ENCODE measurements around the gene GBE1.
"Not testable (repeated sequence)": the region's sequence is repeated elsewhere in the genome, so short reads cannot be mapped to it uniquely, and the experiment has no call there.

GBE1 gene

GRCh38 chr3:81749265-81749664 is 12.2 kb downstream of the GBE1 start:
- Histone ChIP-seq H3K27me3 (ENCODE audit: control insufficient read depth, insufficient read depth, low read length) (no peaks in the 10 kb centered on the region), H3K36me3 (ENCODE audit: control insufficient read depth, low read depth, low read length) (no peaks in the 10 kb centered on the region)

GRCh38 chr3:81747280-81747679 is 14.2 kb downstream of the GBE1 start:
- H3K4me3 ChIP-seq (ENCODE audit: low read length); H3K4me1 ChIP-seq (ENCODE audit: control insufficient read depth, low read depth, low read length); H3K36me3 ChIP-seq (ENCODE audit: control insufficient read depth, low read depth, low read length); H3K9me3 ChIP-seq (ENCODE audit: control insufficient read depth, low read depth, low read length); H3K9ac ChIP-seq (ENCODE audit: low read length); H3K27me3 ChIP-seq (ENCODE audit: control insufficient read depth, insufficient read depth, low read length); H3K27ac ChIP-seq (ENCODE audit: low read length): not testable (repeated sequence)

More at GRCh38 chr3:81749265-81749664, 12.2 kb downstream of the GBE1 start:
- H3K27ac ChIP-seq (ENCODE audit: low read length): no peak overlapping the region
- no peak overlapping the region for H3K9ac ChIP-seq (ENCODE audit: low read length)
- H3K4me1 ChIP-seq (ENCODE audit: control insufficient read depth, low read depth, low read length): peaks cover 7% of the 10 kb centered on the region
- peaks cover 2% of the 10 kb centered on the region for H3K9me3 ChIP-seq (ENCODE audit: control insufficient read depth, low read depth, low read length)
- no peak overlapping the region for H3K4me3 ChIP-seq (ENCODE audit: low read length)

GRCh38 chr3:81744366-81744765 is 17.1 kb downstream of the GBE1 start:
- Histone ChIP-seq H3K9me3 (ENCODE audit: control insufficient read depth, low read depth, low read length) (no peaks in the 10 kb centered on the region), H3K27me3 (ENCODE audit: control insufficient read depth, insufficient read depth, low read length) (no peaks in the 10 kb centered on the region), H3K4me1 (ENCODE audit: control insufficient read depth, low read depth, low read length) (peaks cover 2% of the 10 kb centered on the region), H3K36me3 (ENCODE audit: control insufficient read depth, low read depth, low read length) (no peaks in the 10 kb centered on the region), H3K9ac (ENCODE audit: low read length) (no peak overlapping the region), H3K4me3 (ENCODE audit: low read length) (no peak overlapping the region), H3K27ac (ENCODE audit: low read length) (no peak overlapping the region)

GRCh38 chr3:81743096-81744025 is 18.1 kb downstream of the GBE1 start:
- Histone ChIP-seq H3K9me3 (ENCODE audit: control insufficient read depth, low read depth, low read length) (no peaks in the 10 kb centered on the region), H3K27me3 (ENCODE audit: control insufficient read depth, insufficient read depth, low read length) (no peaks in the 10 kb centered on the region), H3K9ac (ENCODE audit: low read length) (no peak overlapping the region), H3K4me3 (ENCODE audit: low read length) (no peak overlapping the region), H3K36me3 (ENCODE audit: control insufficient read depth, low read depth, low read length) (no peaks in the 10 kb centered on the region), H3K27ac (ENCODE audit: low read length) (no peak overlapping the region), H3K4me1 (ENCODE audit: control insufficient read depth, low read depth, low read length) (no peaks in the 10 kb centered on the region)

- Histone ChIP-seq H3K9ac (ENCODE audit: low read length) (no peak overlapping the region), H3K27me3 (ENCODE audit: control insufficient read depth, insufficient read depth, low read length) (no peaks in the 10 kb centered on the region), H3K4me1 (ENCODE audit: control insufficient read depth, low read depth, low read length) (no peaks in the 10 kb centered on the region), H3K36me3 (ENCODE audit: control insufficient read depth, low read depth, low read length) (no peaks in the 10 kb centered on the region), H3K4me3 (ENCODE audit: low read length) (no peak overlapping the region), H3K27ac (ENCODE audit: low read length) (no peak overlapping the region), H3K9me3 (ENCODE audit: control insufficient read depth, low read depth, low read length) (no peaks in the 10 kb centered on the region)
These were observed 18.9 kb downstream of the GBE1 start for GRCh38 chr3:81742581-81742980.

- no peaks in the 10 kb centered on the region for H3K9me3 ChIP-seq (ENCODE audit: control insufficient read depth, low read depth, low read length)
- H3K27ac ChIP-seq (ENCODE audit: low read length): no peak overlapping the region
- H3K27me3 ChIP-seq (ENCODE audit: control insufficient read depth, insufficient read depth, low read length): no peaks in the 10 kb centered on the region
- no peak overlapping the region for H3K9ac ChIP-seq (ENCODE audit: low read length)
- no peaks in the 10 kb centered on the region for H3K36me3 ChIP-seq (ENCODE audit: control insufficient read depth, low read depth, low read length)
- no peaks in the 10 kb centered on the region for H3K4me1 ChIP-seq (ENCODE audit: control insufficient read depth, low read depth, low read length)
- no peak overlapping the region for H3K4me3 ChIP-seq (ENCODE audit: low read length)
These were observed 20.2 kb downstream of the GBE1 start for GRCh38 chr3:81741216-81741615.

GRCh38 chr3:81740731-81741130 is 20.7 kb downstream of the GBE1 start:
- H3K27ac ChIP-seq (ENCODE audit: low read length): no peak overlapping the region
- no peak overlapping the region for H3K4me3 ChIP-seq (ENCODE audit: low read length)
- H3K9me3 ChIP-seq (ENCODE audit: control insufficient read depth, low read depth, low read length): no peaks in the 10 kb centered on the region
- no peaks in the 10 kb centered on the region for H3K27me3 ChIP-seq (ENCODE audit: control insufficient read depth, insufficient read depth, low read length)
- no peaks in the 10 kb centered on the region for H3K4me1 ChIP-seq (ENCODE audit: control insufficient read depth, low read depth, low read length)
- no peak overlapping the region for H3K9ac ChIP-seq (ENCODE audit: low read length)
- H3K36me3 ChIP-seq (ENCODE audit: control insufficient read depth, low read depth, low read length): no peaks in the 10 kb centered on the region

- no peak overlapping the region for H3K27ac ChIP-seq (ENCODE audit: low read length)
- H3K9me3 ChIP-seq (ENCODE audit: control insufficient read depth, low read depth, low read length): no peaks in the 10 kb centered on the region
- no peaks in the 10 kb centered on the region for H3K27me3 ChIP-seq (ENCODE audit: control insufficient read depth, insufficient read depth, low read length)
- no peaks in the 10 kb centered on the region for H3K36me3 ChIP-seq (ENCODE audit: control insufficient read depth, low read depth, low read length)
- H3K4me1 ChIP-seq (ENCODE audit: control insufficient read depth, low read depth, low read length): no peaks in the 10 kb centered on the region
- H3K4me3 ChIP-seq (ENCODE audit: low read length): no peak overlapping the region
- no peak overlapping the region for H3K9ac ChIP-seq (ENCODE audit: low read length)
These were observed 26.1 kb downstream of the GBE1 start for GRCh38 chr3:81735334-81735733.

GRCh38 chr3:81734742-81735141 is 26.7 kb downstream of the GBE1 start:
- H3K4me1 ChIP-seq (ENCODE audit: control insufficient read depth, low read depth, low read length): no peaks in the 10 kb centered on the region
- H3K4me3 ChIP-seq (ENCODE audit: low read length): no peak overlapping the region
- H3K27ac ChIP-seq (ENCODE audit: low read length): no peak overlapping the region
- H3K9ac ChIP-seq (ENCODE audit: low read length): no peak overlapping the region
- no peaks in the 10 kb centered on the region for H3K36me3 ChIP-seq (ENCODE audit: control insufficient read depth, low read depth, low read length)
- no peaks in the 10 kb centered on the region for H3K9me3 ChIP-seq (ENCODE audit: control insufficient read depth, low read depth, low read length)
- no peaks in the 10 kb centered on the region for H3K27me3 ChIP-seq (ENCODE audit: control insufficient read depth, insufficient read depth, low read length)

- Histone ChIP-seq H3K9ac (ENCODE audit: low read length) (no peak overlapping the region), H3K9me3 (ENCODE audit: control insufficient read depth, low read depth, low read length) (no peaks in the 10 kb centered on the region), H3K36me3 (ENCODE audit: control insufficient read depth, low read depth, low read length) (no peaks in the 10 kb centered on the region), H3K4me3 (ENCODE audit: low read length) (no peak overlapping the region), H3K27me3 (ENCODE audit: control insufficient read depth, insufficient read depth, low read length) (no peaks in the 10 kb centered on the region), H3K27ac (ENCODE audit: low read length) (no peak overlapping the region), H3K4me1 (ENCODE audit: control insufficient read depth, low read depth, low read length) (no peaks in the 10 kb centered on the region)
These were observed 28.8 kb downstream of the GBE1 start for GRCh38 chr3:81732642-81733041.

- Histone ChIP-seq H3K36me3 (ENCODE audit: control insufficient read depth, low read depth, low read length) (no peaks in the 10 kb centered on the region), H3K27me3 (ENCODE audit: control insufficient read depth, insufficient read depth, low read length) (no peaks in the 10 kb centered on the region), H3K4me3 (ENCODE audit: low read length) (no peak overlapping the region), H3K4me1 (ENCODE audit: control insufficient read depth, low read depth, low read length) (no peaks in the 10 kb centered on the region), H3K9me3 (ENCODE audit: control insufficient read depth, low read depth, low read length) (no peaks in the 10 kb centered on the region), H3K27ac (ENCODE audit: low read length) (no peak overlapping the region), H3K9ac (ENCODE audit: low read length) (no peak overlapping the region)
These were observed 32.5 kb downstream of the GBE1 start for GRCh38 chr3:81728766-81729544.

All from iPS-18a (cell line).